ENCODE data around the gene CDH12. TPM values are rescaled to one million over a fixed set of nuclear protein-coding genes. Genes with fewer than 3 reads are reported as not detected.

Gene CDH12
- total RNA-seq, 1 experiment from 2014 or later = not detected

- no peak overlapping the region for H3K27ac ChIP-seq (ENCODE audit: insufficient read length, low read depth, low read length)
- no peaks in the 10 kb centered on the region for H4K20me1 ChIP-seq (ENCODE audit: control insufficient read depth, insufficient read depth, insufficient read length)
- no peak overlapping the region for H2BK15ac ChIP-seq (ENCODE audit: low read depth, low read length)
- H2BK20ac ChIP-seq (ENCODE audit: low read depth, low read length, poor library complexity, severe bottlenecking) = no peak overlapping the region
- H3K23ac ChIP-seq (ENCODE audit: insufficient read length, low read depth, low read length) = no peak overlapping the region
- no peak overlapping the region for H2AFZ ChIP-seq (ENCODE audit: low read length)
- Mint-ChIP-seq H3K27me3 (ENCODE audit: low read depth) (no peaks in the 10 kb centered on the region), H3K36me3 (ENCODE audit: insufficient read depth in 1 of 3, low read depth in 3 of 3) (no peaks in the 10 kb centered on the region), H3K27ac (no peak overlapping the region), H3K4me3 (no peak overlapping the region), H3K9me3 (no peaks in the 10 kb centered on the region), H3K4me1 (no peaks in the 10 kb centered on the region)
- TF ChIP-seq CTCF (conservative IDR thresholded peaks at IDR 0.05) = no peak
- H3K4ac ChIP-seq (ENCODE audit: low read depth, low read length) = no peak overlapping the region
- H2BK5ac ChIP-seq (ENCODE audit: insufficient read length, low read length) = no peak overlapping the region
- no peak overlapping the region for H2BK120ac ChIP-seq (ENCODE audit: low read depth, low read length, poor library complexity, severe bottlenecking)
- H3K27me3 ChIP-seq (ENCODE audit: insufficient read depth, low read length) = no peaks in the 10 kb centered on the region
- H2BK12ac ChIP-seq (ENCODE audit: insufficient read length, low read depth, low read length) = no peak overlapping the region
- no peak overlapping the region for H3K56ac ChIP-seq (ENCODE audit: insufficient read length, low read depth, low read length)
- DNase-seq = no peak
- no peaks in the 10 kb centered on the region for H3K79me1 ChIP-seq (ENCODE audit: insufficient read depth, low read depth, low read length, poor library complexity, severe bottlenecking)
- no peak overlapping the region for H3K14ac ChIP-seq (ENCODE audit: insufficient read depth, low read length)
- no peaks in the 10 kb centered on the region for H3K79me2 ChIP-seq (ENCODE audit: insufficient read depth, low read length)
- no peak overlapping the region for H2AK5ac ChIP-seq (ENCODE audit: insufficient read length, low read length)
- H4K5ac ChIP-seq (ENCODE audit: insufficient read length, low read depth, low read length) = no peak overlapping the region
- H4K91ac ChIP-seq (ENCODE audit: insufficient read length, low read depth, low read length) = no peak overlapping the region
- H3T11ph ChIP-seq (ENCODE audit: low read length) = no peak overlapping the region
- no peak overlapping the region for H3K4me2 ChIP-seq (ENCODE audit: insufficient read depth, insufficient read length, low read length)
- no peaks in the 10 kb centered on the region for H3K4me1 ChIP-seq (ENCODE audit: insufficient read depth, low read length)
- no peak overlapping the region for H3K18ac ChIP-seq (ENCODE audit: insufficient read length, low read depth, low read length)
- H3K23me2 ChIP-seq (ENCODE audit: insufficient read length, low read depth, low read length, poor library complexity, severe bottlenecking) = no peaks in the 10 kb centered on the region
- H3K9ac ChIP-seq (ENCODE audit: extremely low read depth, insufficient read length, low read length) = no peak overlapping the region
- no peaks in the 10 kb centered on the region for H3K9me3 ChIP-seq (ENCODE audit: control insufficient read depth, low read depth, low read length)
- H4K8ac ChIP-seq (replicated peaks; ENCODE audit: insufficient read length, low read depth, low read length) = no peak overlapping the region
Measured at GRCh38 chr5:22709743-22710142, 143.4 kb downstream of the CDH12 start.
